ENCODE results near the gene BCL6B. TPM values are rescaled to one million over a fixed set of nuclear protein-coding genes. Genes with fewer than 3 reads are reported as not detected.

Gene BCL6B
- total RNA-seq, 1 experiment from 2014 or later = 11.4 TPM

DNA sequence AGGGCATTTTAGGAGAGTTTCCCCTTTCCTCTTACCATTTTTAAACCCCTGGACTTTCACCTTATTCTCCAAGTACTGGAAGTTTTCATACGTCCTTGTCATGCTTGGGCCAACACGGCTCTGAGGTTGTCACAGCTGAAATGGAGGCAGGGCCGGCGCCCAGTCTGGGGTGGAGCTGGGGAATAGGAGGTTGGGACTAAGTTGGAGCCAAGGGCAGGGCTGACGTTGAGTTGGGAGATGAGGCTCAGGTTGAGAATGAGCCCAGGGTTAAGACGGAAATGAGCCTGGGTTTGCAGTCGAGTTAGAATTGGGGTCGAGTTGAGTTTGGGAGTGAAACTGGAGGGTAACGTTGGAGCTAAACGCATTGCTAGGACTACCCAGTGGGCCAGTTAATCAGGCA lies 55.9 kb downstream of the BCL6B start (continued):
- TF ChIP-seq, protein P1, sequence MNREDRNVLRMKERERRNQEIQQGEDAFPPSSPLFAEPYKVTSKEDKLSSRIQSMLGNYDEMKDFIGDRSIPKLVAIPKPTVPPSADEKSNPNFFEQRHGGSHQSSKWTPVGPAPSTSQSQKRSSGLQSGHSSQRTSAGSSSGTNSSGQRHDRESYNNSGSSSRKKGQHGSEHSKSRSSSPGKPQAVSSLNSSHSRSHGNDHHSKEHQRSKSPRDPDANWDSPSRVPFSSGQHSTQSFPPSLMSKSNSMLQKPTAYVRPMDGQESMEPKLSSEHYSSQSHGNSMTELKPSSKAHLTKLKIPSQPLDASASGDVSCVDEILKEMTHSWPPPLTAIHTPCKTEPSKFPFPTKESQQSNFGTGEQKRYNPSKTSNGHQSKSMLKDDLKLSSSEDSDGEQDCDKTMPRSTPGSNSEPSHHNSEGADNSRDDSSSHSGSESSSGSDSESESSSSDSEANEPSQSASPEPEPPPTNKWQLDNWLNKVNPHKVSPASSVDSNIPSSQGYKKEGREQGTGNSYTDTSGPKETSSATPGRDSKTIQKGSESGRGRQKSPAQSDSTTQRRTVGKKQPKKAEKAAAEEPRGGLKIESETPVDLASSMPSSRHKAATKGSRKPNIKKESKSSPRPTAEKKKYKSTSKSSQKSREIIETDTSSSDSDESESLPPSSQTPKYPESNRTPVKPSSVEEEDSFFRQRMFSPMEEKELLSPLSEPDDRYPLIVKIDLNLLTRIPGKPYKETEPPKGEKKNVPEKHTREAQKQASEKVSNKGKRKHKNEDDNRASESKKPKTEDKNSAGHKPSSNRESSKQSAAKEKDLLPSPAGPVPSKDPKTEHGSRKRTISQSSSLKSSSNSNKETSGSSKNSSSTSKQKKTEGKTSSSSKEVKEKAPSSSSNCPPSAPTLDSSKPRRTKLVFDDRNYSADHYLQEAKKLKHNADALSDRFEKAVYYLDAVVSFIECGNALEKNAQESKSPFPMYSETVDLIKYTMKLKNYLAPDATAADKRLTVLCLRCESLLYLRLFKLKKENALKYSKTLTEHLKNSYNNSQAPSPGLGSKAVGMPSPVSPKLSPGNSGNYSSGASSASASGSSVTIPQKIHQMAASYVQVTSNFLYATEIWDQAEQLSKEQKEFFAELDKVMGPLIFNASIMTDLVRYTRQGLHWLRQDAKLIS (CRISPR knock-in tag; IDR thresholded peaks at IDR 0.05; ENCODE audit: borderline replicate concordance) = no peak
- TF ChIP-seq, protein P2, sequence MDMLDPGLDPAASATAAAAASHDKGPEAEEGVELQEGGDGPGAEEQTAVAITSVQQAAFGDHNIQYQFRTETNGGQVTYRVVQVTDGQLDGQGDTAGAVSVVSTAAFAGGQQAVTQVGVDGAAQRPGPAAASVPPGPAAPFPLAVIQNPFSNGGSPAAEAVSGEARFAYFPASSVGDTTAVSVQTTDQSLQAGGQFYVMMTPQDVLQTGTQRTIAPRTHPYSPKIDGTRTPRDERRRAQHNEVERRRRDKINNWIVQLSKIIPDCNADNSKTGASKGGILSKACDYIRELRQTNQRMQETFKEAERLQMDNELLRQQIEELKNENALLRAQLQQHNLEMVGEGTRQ (CRISPR knock-in tag; IDR thresholded peaks at IDR 0.05) = no peak
- TF ChIP-seq, protein P3, sequence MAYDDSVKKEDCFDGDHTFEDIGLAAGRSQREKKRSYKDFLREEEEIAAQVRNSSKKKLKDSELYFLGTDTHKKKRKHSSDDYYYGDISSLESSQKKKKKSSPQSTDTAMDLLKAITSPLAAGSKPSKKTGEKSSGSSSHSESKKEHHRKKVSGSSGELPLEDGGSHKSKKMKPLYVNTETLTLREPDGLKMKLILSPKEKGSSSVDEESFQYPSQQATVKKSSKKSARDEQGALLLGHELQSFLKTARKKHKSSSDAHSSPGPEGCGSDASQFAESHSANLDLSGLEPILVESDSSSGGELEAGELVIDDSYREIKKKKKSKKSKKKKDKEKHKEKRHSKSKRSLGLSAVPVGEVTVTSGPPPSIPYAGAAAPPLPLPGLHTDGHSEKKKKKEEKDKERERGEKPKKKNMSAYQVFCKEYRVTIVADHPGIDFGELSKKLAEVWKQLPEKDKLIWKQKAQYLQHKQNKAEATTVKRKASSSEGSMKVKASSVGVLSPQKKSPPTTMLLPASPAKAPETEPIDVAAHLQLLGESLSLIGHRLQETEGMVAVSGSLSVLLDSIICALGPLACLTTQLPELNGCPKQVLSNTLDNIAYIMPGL (CRISPR knock-in tag; IDR thresholded peaks at IDR 0.05) = no peak
- no peak for TF ChIP-seq CBFB (CRISPR knock-in tag; IDR thresholded peaks at IDR 0.05; ENCODE audit: low read depth)
- TF ChIP-seq, protein P4, sequence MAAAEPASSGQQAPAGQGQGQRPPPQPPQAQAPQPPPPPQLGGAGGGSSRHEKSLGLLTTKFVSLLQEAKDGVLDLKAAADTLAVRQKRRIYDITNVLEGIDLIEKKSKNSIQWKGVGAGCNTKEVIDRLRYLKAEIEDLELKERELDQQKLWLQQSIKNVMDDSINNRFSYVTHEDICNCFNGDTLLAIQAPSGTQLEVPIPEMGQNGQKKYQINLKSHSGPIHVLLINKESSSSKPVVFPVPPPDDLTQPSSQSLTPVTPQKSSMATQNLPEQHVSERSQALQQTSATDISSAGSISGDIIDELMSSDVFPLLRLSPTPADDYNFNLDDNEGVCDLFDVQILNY (CRISPR knock-in tag; IDR thresholded peaks at IDR 0.05) = no peak
- TF ChIP-seq, protein P5, sequence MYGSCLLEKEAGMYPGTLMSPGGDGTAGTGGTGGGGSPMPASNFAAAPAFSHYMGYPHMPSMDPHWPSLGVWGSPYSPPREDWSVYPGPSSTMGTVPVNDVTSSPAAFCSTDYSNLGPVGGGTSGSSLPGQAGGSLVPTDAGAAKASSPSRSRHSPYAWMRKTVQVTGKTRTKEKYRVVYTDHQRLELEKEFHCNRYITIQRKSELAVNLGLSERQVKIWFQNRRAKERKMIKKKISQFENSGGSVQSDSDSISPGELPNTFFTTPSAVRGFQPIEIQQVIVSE (CRISPR knock-in tag; IDR thresholded peaks at IDR 0.05; ENCODE audit: borderline replicate concordance) = no peak
- no peak for TF ChIP-seq HMGA2 (CRISPR knock-in tag; IDR thresholded peaks at IDR 0.05)
- TF ChIP-seq, protein P6, sequence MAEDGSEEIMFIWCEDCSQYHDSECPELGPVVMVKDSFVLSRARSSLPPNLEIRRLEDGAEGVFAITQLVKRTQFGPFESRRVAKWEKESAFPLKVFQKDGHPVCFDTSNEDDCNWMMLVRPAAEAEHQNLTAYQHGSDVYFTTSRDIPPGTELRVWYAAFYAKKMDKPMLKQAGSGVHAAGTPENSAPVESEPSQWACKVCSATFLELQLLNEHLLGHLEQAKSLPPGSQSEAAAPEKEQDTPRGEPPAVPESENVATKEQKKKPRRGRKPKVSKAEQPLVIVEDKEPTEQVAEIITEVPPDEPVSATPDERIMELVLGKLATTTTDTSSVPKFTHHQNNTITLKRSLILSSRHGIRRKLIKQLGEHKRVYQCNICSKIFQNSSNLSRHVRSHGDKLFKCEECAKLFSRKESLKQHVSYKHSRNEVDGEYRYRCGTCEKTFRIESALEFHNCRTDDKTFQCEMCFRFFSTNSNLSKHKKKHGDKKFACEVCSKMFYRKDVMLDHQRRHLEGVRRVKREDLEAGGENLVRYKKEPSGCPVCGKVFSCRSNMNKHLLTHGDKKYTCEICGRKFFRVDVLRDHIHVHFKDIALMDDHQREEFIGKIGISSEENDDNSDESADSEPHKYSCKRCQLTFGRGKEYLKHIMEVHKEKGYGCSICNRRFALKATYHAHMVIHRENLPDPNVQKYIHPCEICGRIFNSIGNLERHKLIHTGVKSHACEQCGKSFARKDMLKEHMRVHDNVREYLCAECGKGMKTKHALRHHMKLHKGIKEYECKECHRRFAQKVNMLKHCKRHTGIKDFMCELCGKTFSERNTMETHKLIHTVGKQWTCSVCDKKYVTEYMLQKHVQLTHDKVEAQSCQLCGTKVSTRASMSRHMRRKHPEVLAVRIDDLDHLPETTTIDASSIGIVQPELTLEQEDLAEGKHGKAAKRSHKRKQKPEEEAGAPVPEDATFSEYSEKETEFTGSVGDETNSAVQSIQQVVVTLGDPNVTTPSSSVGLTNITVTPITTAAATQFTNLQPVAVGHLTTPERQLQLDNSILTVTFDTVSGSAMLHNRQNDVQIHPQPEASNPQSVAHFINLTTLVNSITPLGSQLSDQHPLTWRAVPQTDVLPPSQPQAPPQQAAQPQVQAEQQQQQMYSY (CRISPR knock-in tag; IDR thresholded peaks at IDR 0.05) = no peak
- TF ChIP-seq NR1H2 (CRISPR knock-in tag; IDR thresholded peaks at IDR 0.05) = no peak
- no peak for TF ChIP-seq ATF1 (CRISPR knock-in tag; IDR thresholded peaks at IDR 0.05)
- TF ChIP-seq, protein P7, sequence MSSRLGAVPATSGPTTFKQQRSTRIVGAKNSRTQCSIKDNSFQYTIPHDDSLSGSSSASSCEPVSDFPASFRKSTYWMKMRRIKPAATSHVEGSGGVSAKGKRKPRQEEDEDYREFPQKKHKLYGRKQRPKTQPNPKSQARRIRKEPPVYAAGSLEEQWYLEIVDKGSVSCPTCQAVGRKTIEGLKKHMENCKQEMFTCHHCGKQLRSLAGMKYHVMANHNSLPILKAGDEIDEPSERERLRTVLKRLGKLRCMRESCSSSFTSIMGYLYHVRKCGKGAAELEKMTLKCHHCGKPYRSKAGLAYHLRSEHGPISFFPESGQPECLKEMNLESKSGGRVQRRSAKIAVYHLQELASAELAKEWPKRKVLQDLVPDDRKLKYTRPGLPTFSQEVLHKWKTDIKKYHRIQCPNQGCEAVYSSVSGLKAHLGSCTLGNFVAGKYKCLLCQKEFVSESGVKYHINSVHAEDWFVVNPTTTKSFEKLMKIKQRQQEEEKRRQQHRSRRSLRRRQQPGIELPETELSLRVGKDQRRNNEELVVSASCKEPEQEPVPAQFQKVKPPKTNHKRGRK (CRISPR knock-in tag; IDR thresholded peaks at IDR 0.05; ENCODE audit: borderline replicate concordance) = no peak

Other genes with a start within 250 kb of the BCL6B start
- gene FBXO39, start 246.8 kb upstream of the BCL6B start, total RNA-seq (2021) = not detected in 3 replicates
- gene TEKT1, start 191.3 kb upstream of the BCL6B start, total RNA-seq (2021) = 0.37 TPM in 1 of 3 replicates, not detected in the others
- 1.6 to 1.9 TPM (median 1.9 TPM) in 3 replicates for gene ALOX12, start 27.0 kb upstream of the BCL6B start, total RNA-seq (2021)
- gene RNASEK, start 10.4 kb upstream of the BCL6B start, total RNA-seq (2021) = 162 to 173 TPM (median 170 TPM) in 3 replicates
- 5.2 to 7.1 TPM (median 6.9 TPM) in 3 replicates for gene SLC16A13, start 13.0 kb downstream of the BCL6B start, total RNA-seq (2021)
- gene SLC16A11, start 21.0 kb downstream of the BCL6B start, total RNA-seq (2021) = 0.48 to 0.62 TPM (median 0.53 TPM) in 3 replicates
- gene CLEC10A, start 57.2 kb downstream of the BCL6B start, total RNA-seq (2021) = 0.18 TPM in 1 of 3 replicates, not detected in the others
- 0.13 to 0.30 TPM (median 0.14 TPM) in 3 replicates for gene ASGR2, start 91.8 kb downstream of the BCL6B start, total RNA-seq (2021)
- 13.3 to 17.7 TPM (median 15.8 TPM) in 3 replicates for gene ASGR1, start 156.3 kb downstream of the BCL6B start, total RNA-seq (2021)
- gene DLG4, start 196.8 kb downstream of the BCL6B start, total RNA-seq (2021) = 47.1 to 59.7 TPM (median 48.0 TPM) in 3 replicates
- gene ACADVL, start 196.9 kb downstream of the BCL6B start, total RNA-seq (2021) = 213 to 236 TPM (median 221 TPM) in 3 replicates
- 57.6 to 67.3 TPM (median 59.8 TPM) in 3 replicates for gene DVL2, start 211.5 kb downstream of the BCL6B start, total RNA-seq (2021)
- gene PHF23, start 216.4 kb downstream of the BCL6B start, total RNA-seq (2021) = 45.8 to 50.1 TPM (median 49.1 TPM) in 3 replicates
- gene GABARAP, start 219.4 kb downstream of the BCL6B start, total RNA-seq (2021) = 228 to 247 TPM (median 238 TPM) in 3 replicates
- gene CTDNEP1, start 228.7 kb downstream of the BCL6B start, total RNA-seq (2021) = 120 to 127 TPM (median 126 TPM) in 3 replicates
- 101 to 103 TPM (median 103 TPM) in 3 replicates for gene ELP5, start 229.2 kb downstream of the BCL6B start, total RNA-seq (2021)
- 131 to 136 TPM (median 136 TPM) in 3 replicates for gene CLDN7, start 239.4 kb downstream of the BCL6B start, total RNA-seq (2021)

All from WTC11 (cell line).